DOHH2 (cell line): Measurements from ENCODE around the gene GUF1.

Experiments
- H3F3A ChIP-seq: fragments of 200-600 bp; sonication (generic), shearing (Covaris generic); 2 replicates; pipeline ENCODE4 v1.6.0; 2016; ENCODE audit warnings: antibody characterized with exemption, mild to moderate bottlenecking; ENCODE audit not compliant: control insufficient read depth, insufficient read depth
- H3K27ac ChIP-seq: fragments of 200-600 bp; sonication (generic); 2 replicates; pipeline ENCODE4 v1.5.1; 2014; ENCODE audit warnings: low read depth, mild to moderate bottlenecking, low read length, moderate library complexity
- H3K27me3 ChIP-seq: fragments of 200-600 bp; sonication (generic); 2 replicates; pipeline ENCODE4 v1.6.1; 2014; ENCODE audit warnings: mild to moderate bottlenecking, low read length, mixed read lengths; ENCODE audit not compliant: control insufficient read depth
- H3K36me3 ChIP-seq: fragments of 200-600 bp; sonication (generic); 2 replicates; pipeline ENCODE4 v1.6.1; 2014; ENCODE audit warnings: mild to moderate bottlenecking, low read length, moderate library complexity, mixed read lengths; ENCODE audit not compliant: control insufficient read depth
- H3K4me1 ChIP-seq: fragments of 200-600 bp; sonication (generic); 2 replicates; pipeline ENCODE4 v1.6.1; 2014; ENCODE audit warnings: mild to moderate bottlenecking, low read length, mixed read lengths; ENCODE audit not compliant: control insufficient read depth
- H3K4me2 ChIP-seq: fragments of 200-600 bp; sonication (generic); 2 replicates; pipeline ENCODE4 v1.6.0; 2014; ENCODE audit warnings: mild to moderate bottlenecking, low read length, moderate library complexity
- H3K4me3 ChIP-seq: fragments of 200-600 bp; sonication (generic); 2 replicates; pipeline ENCODE4 v1.5.1; 2014; ENCODE audit warnings: mild to moderate bottlenecking, low read length, mixed read lengths
- H3K79me2 ChIP-seq: fragments of 200-600 bp; sonication (generic); 2 replicates; pipeline ENCODE4 v1.6.1; 2014; ENCODE audit warnings: mild to moderate bottlenecking, low read length, mixed read lengths; ENCODE audit not compliant: control insufficient read depth
- H3K9me2 ChIP-seq: fragments of 200-600 bp; sonication (generic); replicated peaks from 2 replicates; pipeline ENCODE4 v1.6.1; 2014; ENCODE audit warnings: mild to moderate bottlenecking, low read length, mixed read lengths; ENCODE audit not compliant: control insufficient read depth
- H3K9me3 ChIP-seq: fragments of 200-600 bp; sonication (generic); 2 replicates; pipeline ENCODE4 v1.6.1; 2014; ENCODE audit warnings: antibody characterized with exemption, low read length, mixed read lengths; ENCODE audit not compliant: control insufficient read depth, insufficient read depth
- H4K20me1 ChIP-seq: fragments of 200-600 bp; sonication (generic); 2 replicates; pipeline ENCODE4 v1.6.0; 2014; ENCODE audit warnings: low read depth, mild to moderate bottlenecking, antibody characterized with exemption, low read length, moderate library complexity; ENCODE audit not compliant: control insufficient read depth, insufficient read depth
- EZH2phosphoT487 ChIP-seq: fragments of 200-600 bp; sonication (generic); IDR thresholded peaks from 2 replicates; pipeline ENCODE4 v1.6.1; 2017; ENCODE audit warnings: borderline replicate concordance, mild to moderate bottlenecking, antibody characterized with exemption, low read length, moderate library complexity, mixed read lengths
- TF ChIP-seq, protein P1 (sequence below): fragments of 200-600 bp; sonication (generic); IDR thresholded peaks from one replicate; pipeline ENCODE4 v1.5.1; 2014; ENCODE audit warnings: antibody characterized with exemption, mild to moderate bottlenecking, low read depth, low read length; ENCODE audit not compliant: poor library complexity, severe bottlenecking

The GUF1 gene

DNA sequence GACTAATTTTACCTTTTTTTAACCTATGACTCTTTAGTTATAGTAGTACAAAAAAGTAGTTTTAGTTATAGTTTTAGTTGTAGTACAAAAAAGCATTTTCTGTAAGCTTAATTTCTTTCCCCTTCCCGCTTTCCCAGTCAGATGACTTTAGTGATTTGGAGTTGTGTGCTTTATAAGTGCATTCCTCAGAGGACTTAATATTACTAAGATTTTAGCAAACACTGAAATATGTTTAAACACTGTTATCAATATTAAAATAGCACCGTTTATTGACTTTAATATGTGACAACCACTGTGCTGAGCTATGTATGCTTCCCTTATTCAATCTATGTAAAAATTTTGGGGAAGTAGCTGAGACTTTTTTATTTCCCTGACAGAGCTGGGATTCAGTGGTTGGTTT lies 22.8 kb downstream of the GUF1 start:
- H3K4me1 ChIP-seq: no peaks in the 10 kb centered on the region
- TF ChIP-seq, protein P1, sequence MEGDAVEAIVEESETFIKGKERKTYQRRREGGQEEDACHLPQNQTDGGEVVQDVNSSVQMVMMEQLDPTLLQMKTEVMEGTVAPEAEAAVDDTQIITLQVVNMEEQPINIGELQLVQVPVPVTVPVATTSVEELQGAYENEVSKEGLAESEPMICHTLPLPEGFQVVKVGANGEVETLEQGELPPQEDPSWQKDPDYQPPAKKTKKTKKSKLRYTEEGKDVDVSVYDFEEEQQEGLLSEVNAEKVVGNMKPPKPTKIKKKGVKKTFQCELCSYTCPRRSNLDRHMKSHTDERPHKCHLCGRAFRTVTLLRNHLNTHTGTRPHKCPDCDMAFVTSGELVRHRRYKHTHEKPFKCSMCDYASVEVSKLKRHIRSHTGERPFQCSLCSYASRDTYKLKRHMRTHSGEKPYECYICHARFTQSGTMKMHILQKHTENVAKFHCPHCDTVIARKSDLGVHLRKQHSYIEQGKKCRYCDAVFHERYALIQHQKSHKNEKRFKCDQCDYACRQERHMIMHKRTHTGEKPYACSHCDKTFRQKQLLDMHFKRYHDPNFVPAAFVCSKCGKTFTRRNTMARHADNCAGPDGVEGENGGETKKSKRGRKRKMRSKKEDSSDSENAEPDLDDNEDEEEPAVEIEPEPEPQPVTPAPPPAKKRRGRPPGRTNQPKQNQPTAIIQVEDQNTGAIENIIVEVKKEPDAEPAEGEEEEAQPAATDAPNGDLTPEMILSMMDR: no peak
- TF ChIP-seq EZH2phosphoT487: no peak
- H3K9me3 ChIP-seq: no peaks in the 10 kb centered on the region
- no peaks in the 10 kb centered on the region for H3K79me2 ChIP-seq
- no peaks in the 10 kb centered on the region for H4K20me1 ChIP-seq
- no peaks in the 10 kb centered on the region for H3K27me3 ChIP-seq
- no peak overlapping the region for H3K4me3 ChIP-seq
- H3K36me3 ChIP-seq: peaks cover 81% of the 10 kb centered on the region
- H3F3A ChIP-seq: peaks cover 8% of the 10 kb centered on the region; the same call in 1 of the 2 replicates
- H3K4me2 ChIP-seq: no peak overlapping the region
- H3K27ac ChIP-seq: no peak overlapping the region
- no peaks in the 10 kb centered on the region for H3K9me2 ChIP-seq

DNA sequence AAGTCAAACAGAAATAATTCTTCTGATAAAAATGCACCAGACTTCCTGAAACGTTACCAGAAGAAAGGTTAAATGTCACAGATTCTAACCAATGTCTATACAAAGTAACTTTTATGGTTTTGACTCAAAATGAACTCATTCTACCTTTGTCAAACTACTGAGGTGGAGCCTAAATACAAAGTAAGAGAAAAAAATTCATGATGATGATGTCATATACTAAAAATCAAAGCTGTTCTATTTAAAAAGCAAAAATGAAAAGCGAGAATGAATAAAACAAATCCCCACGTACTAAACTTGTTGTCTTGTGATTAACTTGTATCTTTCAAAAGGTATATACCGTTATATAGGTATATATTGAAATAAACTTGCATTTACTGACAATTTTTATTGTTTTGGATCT lies 26.5 kb downstream of the GUF1 start:
- no peaks in the 10 kb centered on the region for H4K20me1 ChIP-seq
- H3K27me3 ChIP-seq: no peaks in the 10 kb centered on the region
- no peak for TF ChIP-seq EZH2phosphoT487
- TF ChIP-seq, protein P1: no peak
- peaks cover 7% of the 10 kb centered on the region; the same call in 1 of the 2 replicates for H3F3A ChIP-seq
- H3K27ac ChIP-seq: no peak overlapping the region
- no peaks in the 10 kb centered on the region for H3K4me1 ChIP-seq
- no peaks in the 10 kb centered on the region for H3K9me3 ChIP-seq
- no peak overlapping the region for H3K4me3 ChIP-seq
- H3K36me3 ChIP-seq: peaks cover 61% of the 10 kb centered on the region
- H3K4me2 ChIP-seq: no peak overlapping the region
- no peaks in the 10 kb centered on the region for H3K79me2 ChIP-seq
- no peaks in the 10 kb centered on the region for H3K9me2 ChIP-seq

GRCh38 chr4:44713125-44713524 lies 34.9 kb downstream of the GUF1 start:
- Histone ChIP-seq H3F3A (no peaks in the 10 kb centered on the region), H3K4me1 (no peaks in the 10 kb centered on the region), H4K20me1 (no peaks in the 10 kb centered on the region), H3K27ac (no peak overlapping the region), H3K79me2 (peaks cover 2% of the 10 kb centered on the region; the same call in 1 of the 2 replicates), H3K9me2 (no peaks in the 10 kb centered on the region), H3K4me3 (no peak overlapping the region), H3K9me3 (no peaks in the 10 kb centered on the region), H3K27me3 (no peaks in the 10 kb centered on the region), H3K4me2 (no peak overlapping the region), H3K36me3 (peaks cover 24% of the 10 kb centered on the region)
- TF ChIP-seq EZH2phosphoT487: no peak
- TF ChIP-seq, protein P1: no peak

- no peaks in the 10 kb centered on the region for H4K20me1 ChIP-seq
- no peak overlapping the region for H3K4me2 ChIP-seq
- no peaks in the 10 kb centered on the region for H3K9me3 ChIP-seq
- H3K36me3 ChIP-seq: peaks cover 21% of the 10 kb centered on the region
- no peak overlapping the region for H3K4me3 ChIP-seq
- H3K79me2 ChIP-seq: peaks cover 18% of the 10 kb centered on the region
- H3K4me1 ChIP-seq: no peaks in the 10 kb centered on the region
- TF ChIP-seq, protein P1: no peak
- no peak for TF ChIP-seq EZH2phosphoT487
- H3K9me2 ChIP-seq: no peaks in the 10 kb centered on the region
- H3F3A ChIP-seq: no peaks in the 10 kb centered on the region
- H3K27me3 ChIP-seq: no peaks in the 10 kb centered on the region
- no peak overlapping the region for H3K27ac ChIP-seq
Measured at GRCh38 chr4:44716597-44716996, 38.4 kb downstream of the GUF1 start.
